ENCODE data around the gene IFRD2.
"Not testable (repeated sequence)": the region's sequence is repeated elsewhere in the genome, so short reads cannot be mapped to it uniquely, and the experiment has no call there.

The IFRD2 gene

GRCh38 chr3:50278123-50278879 lies 13.9 kb downstream of the IFRD2 start:
- no peak for DNase-seq

- DNase-seq: no peak
Observed at GRCh38 chr3:50276762-50277101, 15.5 kb downstream of the IFRD2 start.

GRCh38 chr3:50275996-50276761 lies 16.1 kb downstream of the IFRD2 start:
- DNase-seq: no peak

- no peak for DNase-seq
Observed at GRCh38 chr3:50275141-50275995, 16.9 kb downstream of the IFRD2 start.

GRCh38 chr3:50274371-50275104 lies 17.7 kb downstream of the IFRD2 start:
- DNase-seq: peak; percentile 27 to 56

- DNase-seq: no peak
Observed at GRCh38 chr3:50273689-50274065, 18.6 kb downstream of the IFRD2 start.

GRCh38 chr3:50272911-50273688 lies 19.1 kb downstream of the IFRD2 start:
- peak in 1 of 2 experiments; percentile 43 for DNase-seq

- not testable (repeated sequence) for DNase-seq
Observed at GRCh38 chr3:50272538-50272910, 19.7 kb downstream of the IFRD2 start.

GRCh38 chr3:50271314-50271936 lies 20.8 kb downstream of the IFRD2 start:
- DNase-seq: no peak

- DNase-seq: no peak
Observed at GRCh38 chr3:50270422-50271224, 21.6 kb downstream of the IFRD2 start.

GRCh38 chr3:50269977-50270413 lies 22.2 kb downstream of the IFRD2 start:
- no peak for DNase-seq

GRCh38 chr3:50269460-50269859 lies 22.8 kb downstream of the IFRD2 start:
- DNase-seq: no peak

- no peak for DNase-seq
Observed at GRCh38 chr3:50268703-50269451, 23.4 kb downstream of the IFRD2 start, which contains the start of gene SEMA3B. Gene SEMA3B, plus strand, starts transcription at chr3:50269147. Its CDS starts 94 bp downstream, at chr3:50269241.

- DNase-seq: no peak
Observed at GRCh38 chr3:50268276-50268675, 24.0 kb downstream of the IFRD2 start.

- DNase-seq: no peak
Observed at GRCh38 chr3:50267280-50267913, 24.8 kb downstream of the IFRD2 start.

- DNase-seq: no peak
Observed at GRCh38 chr3:50266836-50267235, 25.4 kb downstream of the IFRD2 start.

- no peak for DNase-seq
Observed at GRCh38 chr3:50266017-50266416, 26.2 kb downstream of the IFRD2 start.

- DNase-seq: no peak
Observed at GRCh38 chr3:50265571-50265970, 26.7 kb downstream of the IFRD2 start.

GRCh38 chr3:50264964-50265485 lies 27.2 kb downstream of the IFRD2 start:
- DNase-seq: no peak

Data from SW 1271 (cell line).